Coronary artery (tissue), 2 donors: ENCODE data around the gene ZSCAN12.

Source experiments
- DNase-seq: peaks from one replicate; pipeline ENCODE4 v3.0.0-alpha.2; 2017; ENCODE audit warnings: low spot score
- H3K27ac ChIP-seq, 2 donors: fragments of 200-600 bp; sonication (generic); one replicate each; pipeline ENCODE4 v1.5.1; 2016 to 2019
- H3K4me3 ChIP-seq: fragments of 200-600 bp; sonication (generic); 2 replicates; pipeline ENCODE4 v1.5.1; 2016; ENCODE audit warnings: mild to moderate bottlenecking, moderate library complexity
- CTCF ChIP-seq: fragments of 200-600 bp; sonication (generic); IDR thresholded peaks from one replicate; pipeline ENCODE4 v1.5.1; 2019; ENCODE audit warnings: antibody characterized with exemption

The ZSCAN12 gene

GRCh38 chr6:28395918-28396317, 3.6 kb downstream of the ZSCAN12 start:
- no peak for TF ChIP-seq CTCF
- no peak for DNase-seq
- Histone ChIP-seq H3K27ac (no peak overlapping the region), H3K4me3 (no peak overlapping the region)

- H3K27ac ChIP-seq = no peak overlapping the region
- TF ChIP-seq CTCF = no peak
- DNase-seq = no peak
- no peak overlapping the region for H3K4me3 ChIP-seq
Observed at GRCh38 chr6:28393912-28394662, 5.5 kb downstream of the ZSCAN12 start.

- Histone ChIP-seq H3K4me3 (no peak overlapping the region), H3K27ac (no peak overlapping the region)
- no peak for DNase-seq
- TF ChIP-seq CTCF = no peak
Observed at GRCh38 chr6:28390688-28391087, 8.9 kb downstream of the ZSCAN12 start.

GRCh38 chr6:28384143-28384533, 15.4 kb downstream of the ZSCAN12 start:
- H3K4me3 ChIP-seq = no peak overlapping the region
- DNase-seq = no peak
- H3K27ac ChIP-seq = peak overlapping the region in 1 of 2 donors; percentile 52
- TF ChIP-seq CTCF = no peak

GRCh38 chr6:28383235-28384142, 16.1 kb downstream of the ZSCAN12 start:
- peak; percentile 91 for DNase-seq
- peak overlapping the region; percentile 68 for H3K4me3 ChIP-seq
- peak overlapping the region; percentile 52 to 68 for H3K27ac ChIP-seq
- TF ChIP-seq CTCF = no peak

GRCh38 chr6:28380381-28380780, 19.2 kb downstream of the ZSCAN12 start:
- H3K4me3 ChIP-seq = no peak overlapping the region
- H3K27ac ChIP-seq = no peak overlapping the region
- no peak for DNase-seq
- TF ChIP-seq CTCF = no peak
